Sciatic nerve (tissue), 2 donors: ENCODE data around the gene SLC36A3. TPM values are rescaled to one million over a fixed set of nuclear protein-coding genes. Genes with fewer than 3 reads are reported as not detected.
A peak's percentile ranks its signal among the peaks of the same experiment; 100 is the strongest.
"Not testable (repeated sequence)": the region's sequence is repeated elsewhere in the genome, so short reads cannot be mapped to it uniquely, and the experiment has no call there.

Experiments
- ATAC-seq: fragments of 200-7000 bp; cut with Tn5 transposase; one replicate; pipeline ENCODE4 v1.9.1; 2020; ENCODE audit warnings: mild to moderate bottlenecking, moderate library complexity
- DNase-seq: peaks from one replicate; pipeline ENCODE4 v3.0.0-alpha.2; 2020; ENCODE audit warnings: low spot score
- intact Hi-C: fragments of 100-400 bp; cut with DNase I; formaldehyde crosslinking; loops from one replicate; pipeline ENCODE4 v1.14.2; 2022
- total RNA-seq: library from RNA; stranded (reverse); fragmentation: NEBNext Ultra II Directional; extraction: Animal tissue kit (Norgen Biotek cat#: 25700); gene quantifications from one replicate; pipeline ENCODE4 v1.2.1, GENCODE V29; 2021
- donor health status: DM: no; HTN: no; CAD: no.
- donor health status: DM: no; HTN: no; CAD: no.

The SLC36A3 gene
- total RNA-seq, 1 donor from 2014 or later = not detected

- ATAC-seq (no peak), DNase-seq (no peak)
- intact Hi-C loops = no loop called here
Measured at GRCh38 chr5:151310932-151311331, 7.4 kb upstream of the SLC36A3 start.

- DNase-seq, ATAC-seq, intact Hi-C loops: not testable (repeated sequence)
Measured at GRCh38 chr5:151309821-151310220, 6.3 kb upstream of the SLC36A3 start.

- intact Hi-C loops, ATAC-seq, DNase-seq: not testable (repeated sequence)
Measured at GRCh38 chr5:151309266-151309665, 5.7 kb upstream of the SLC36A3 start.

DNA sequence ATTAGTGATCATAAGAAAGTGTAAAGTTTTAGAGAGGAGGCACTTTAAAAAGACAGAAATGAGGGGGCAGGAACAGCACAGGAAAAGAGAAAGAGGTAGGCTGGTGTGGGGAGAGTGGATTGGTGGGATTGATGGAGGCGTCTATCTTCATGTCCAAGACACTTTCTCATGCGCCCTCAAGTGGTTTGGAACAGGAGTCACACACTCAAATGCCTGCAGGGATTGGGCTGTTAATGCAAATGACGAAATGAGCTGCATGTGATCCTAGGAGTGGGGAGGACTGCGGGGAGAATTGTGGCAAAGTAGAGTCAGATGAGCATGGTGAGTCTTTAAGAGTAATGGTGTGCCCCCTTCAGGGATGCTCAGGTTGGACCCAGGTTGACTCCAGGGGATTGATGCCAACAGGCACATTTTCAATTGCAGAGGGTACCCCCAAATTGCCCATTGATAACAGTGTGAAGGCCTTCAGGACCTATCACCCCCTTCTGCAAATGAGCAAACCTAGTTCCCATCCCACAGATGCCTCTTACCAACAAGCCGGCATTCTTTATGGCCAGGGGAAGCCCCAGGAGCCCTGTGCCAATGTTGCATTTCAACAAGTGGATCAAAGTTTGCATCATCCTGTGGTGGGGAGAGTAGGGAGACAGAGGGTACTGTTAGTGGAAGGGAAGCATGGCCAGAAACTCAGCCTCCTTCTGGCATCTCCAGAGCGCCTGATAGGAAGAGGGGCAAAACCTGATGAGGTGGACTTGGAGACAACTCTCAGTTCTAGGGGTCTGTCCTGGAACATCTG is 5.3 kb downstream of the SLC36A3 start:
- DNase-seq (no peak), ATAC-seq (peak; percentile 74)
- intact Hi-C loops = no loop called here

DNA sequence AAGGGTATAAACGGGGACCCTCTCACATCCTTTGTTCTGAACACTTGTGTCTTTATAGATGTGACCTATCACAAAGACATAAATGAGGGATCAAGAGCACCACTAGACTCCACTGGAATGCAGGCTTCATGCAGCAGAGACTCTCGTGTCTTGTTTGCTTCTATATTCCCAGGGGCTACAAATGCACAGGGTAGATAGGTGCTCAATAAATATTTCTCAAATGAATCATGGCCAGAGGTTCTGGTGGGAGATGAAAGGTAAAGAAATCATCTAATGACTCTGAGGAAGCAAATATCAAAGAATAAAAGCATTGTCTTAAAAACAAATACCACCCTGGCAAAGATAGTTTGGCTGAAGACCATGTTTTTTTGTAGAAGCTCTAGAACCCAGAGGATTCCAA is 6.6 kb downstream of the SLC36A3 start:
- no peak for DNase-seq
- intact Hi-C loops = no loop called here
- ATAC-seq = no peak

- ATAC-seq (no peak), DNase-seq (no peak)
- intact Hi-C loops = no loop called here
Measured at GRCh38 chr5:151296478-151296830, 7.1 kb downstream of the SLC36A3 start.

- peak; percentile 22 for ATAC-seq
- intact Hi-C loops = no loop called here
- DNase-seq = no peak
Measured at GRCh38 chr5:151295791-151296477, 7.6 kb downstream of the SLC36A3 start.

DNA sequence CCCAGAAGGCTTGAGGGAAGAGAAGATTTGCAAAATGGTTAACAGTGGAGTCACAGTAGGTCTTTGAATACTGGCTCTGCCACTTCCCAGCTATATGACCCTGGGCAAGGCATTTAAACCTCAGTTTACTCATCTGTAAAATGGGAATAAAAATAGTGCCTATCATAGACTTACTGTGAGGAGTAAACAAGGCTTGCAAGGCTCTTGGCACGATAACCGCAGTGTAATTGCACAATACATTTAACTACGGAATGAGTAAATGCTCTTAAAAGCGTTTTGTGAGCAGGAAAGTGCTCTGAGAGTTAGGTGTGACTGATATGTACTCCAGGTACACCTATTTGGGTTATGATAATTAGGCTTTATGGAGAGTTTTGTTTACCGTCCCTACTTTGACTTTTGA is 8.4 kb downstream of the SLC36A3 start:
- DNase-seq = no peak
- ATAC-seq = no peak
- intact Hi-C loops = no loop called here

DNA sequence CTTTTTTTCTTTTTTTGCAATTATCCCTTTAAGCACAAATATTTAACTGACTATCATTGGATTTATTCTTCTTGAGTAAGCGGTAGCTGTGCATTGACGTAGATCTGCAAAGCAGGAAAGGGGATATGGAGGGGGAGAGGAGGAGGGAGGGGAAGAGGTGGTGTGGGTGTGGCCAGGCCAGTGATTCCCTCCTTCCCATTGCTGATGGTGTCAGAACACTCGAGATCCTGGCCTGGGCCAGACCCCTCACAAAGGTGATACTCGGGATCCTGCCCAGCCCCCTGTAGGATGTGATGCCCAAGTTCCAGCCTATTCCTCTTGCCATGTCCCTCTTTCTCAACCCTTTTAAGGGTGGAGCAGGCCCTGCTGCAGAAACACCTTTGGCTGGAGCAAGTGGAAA is 9.9 kb downstream of the SLC36A3 start:
- ATAC-seq (no peak), DNase-seq (no peak)
- intact Hi-C loops = no loop called here

DNA sequence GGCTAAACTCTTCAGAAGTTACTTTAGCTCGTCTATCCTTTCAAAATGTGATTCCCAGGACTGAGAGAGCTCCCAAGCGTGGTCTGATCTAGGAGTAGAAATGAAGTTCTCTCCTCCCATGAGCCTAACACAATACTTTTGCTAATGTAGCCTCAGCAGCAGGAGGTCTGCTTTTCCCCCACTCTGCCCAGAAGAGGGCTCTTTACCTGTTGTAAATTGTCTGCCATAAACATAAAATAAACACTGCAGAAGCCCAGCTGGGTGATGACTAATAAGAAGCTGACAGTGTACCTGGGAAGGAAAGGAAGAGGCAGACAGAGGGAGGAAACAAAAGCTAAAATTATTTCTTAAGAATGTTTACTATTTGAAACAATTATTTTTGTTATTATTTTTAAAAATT is 15.4 kb downstream of the SLC36A3 start:
- ATAC-seq = no peak
- intact Hi-C loops = no loop called here
- no peak for DNase-seq

GRCh38 chr5:151286246-151286645 is 17.3 kb downstream of the SLC36A3 start:
- no peak for DNase-seq
- intact Hi-C loops = no loop called here
- ATAC-seq = no peak

DNA sequence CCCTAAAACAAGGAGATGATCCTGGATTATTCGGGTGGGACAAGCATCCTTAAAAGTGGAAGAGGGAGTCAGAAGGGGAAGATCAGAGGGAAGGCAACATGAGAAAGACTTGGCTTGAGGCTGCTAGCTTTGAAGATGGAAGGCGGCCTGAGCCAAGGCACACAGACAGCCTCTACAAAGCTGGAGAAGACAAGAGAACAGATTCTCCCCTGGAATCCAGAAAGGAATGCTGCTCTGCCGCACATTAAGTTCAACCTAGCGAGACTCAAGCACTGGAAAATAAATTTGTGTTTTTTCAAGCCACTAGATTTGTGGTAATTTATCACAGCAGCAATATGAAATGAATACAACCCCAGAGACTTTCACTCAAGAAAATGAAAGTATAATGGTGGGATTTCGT is 17.9 kb downstream of the SLC36A3 start:
- ATAC-seq = no peak
- intact Hi-C loops = no loop called here
- DNase-seq = no peak

- ATAC-seq = no peak
- intact Hi-C loops = no loop called here
- no peak for DNase-seq
Measured at GRCh38 chr5:151284392-151284967, 19.1 kb downstream of the SLC36A3 start.

- DNase-seq = no peak
- intact Hi-C loops = no loop called here
- no peak for ATAC-seq
Measured at GRCh38 chr5:151283120-151283825, 20.3 kb downstream of the SLC36A3 start.

- intact Hi-C loops = no loop called here
- ATAC-seq (no peak), DNase-seq (no peak)
Measured at GRCh38 chr5:151281001-151281639, 22.4 kb downstream of the SLC36A3 start.

GRCh38 chr5:151280443-151280842 is 23.1 kb downstream of the SLC36A3 start:
- intact Hi-C loops = no loop called here
- no peak for ATAC-seq
- no peak for DNase-seq

DNA sequence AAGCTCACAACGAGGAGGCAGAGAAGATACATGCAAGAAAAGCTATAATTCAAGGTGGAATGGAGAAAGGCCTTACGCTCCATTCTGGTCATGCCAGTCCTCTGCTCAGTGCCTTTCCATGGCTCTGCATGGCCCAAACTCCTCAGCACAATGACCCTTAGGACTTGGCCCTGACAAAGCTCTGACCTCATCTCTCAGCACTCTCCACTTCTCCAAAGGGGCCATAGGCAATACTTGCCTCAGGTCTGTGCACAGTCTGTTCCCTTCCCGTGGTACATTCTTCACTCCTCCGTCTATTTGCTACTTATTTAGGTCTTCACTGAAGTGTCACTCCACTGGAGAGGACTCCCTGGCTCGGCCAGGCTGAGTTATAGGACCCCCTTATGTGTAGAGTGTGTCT is 24.7 kb downstream of the SLC36A3 start:
- ATAC-seq (no peak), DNase-seq (no peak)
- intact Hi-C loops = no loop called here

DNA sequence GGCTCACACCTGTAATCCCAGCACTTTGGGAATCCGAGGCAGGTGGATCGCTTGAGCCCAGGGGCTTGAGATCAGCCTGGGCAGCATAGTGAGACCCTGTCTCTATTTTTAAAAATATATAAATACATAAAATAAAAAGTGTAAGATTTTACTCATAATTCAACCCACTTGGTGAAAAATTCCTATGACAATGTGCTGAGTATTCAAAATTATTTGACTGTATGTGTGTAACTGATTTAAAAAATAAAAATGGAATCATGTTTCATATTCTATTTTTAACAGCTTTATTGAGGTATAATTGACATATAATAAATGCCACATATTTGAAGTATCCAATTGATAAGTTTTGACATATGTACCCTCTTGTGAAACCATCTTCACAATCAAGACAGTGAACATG is 27.8 kb downstream of the SLC36A3 start:
- ATAC-seq = no peak
- intact Hi-C loops = no loop called here

DNA sequence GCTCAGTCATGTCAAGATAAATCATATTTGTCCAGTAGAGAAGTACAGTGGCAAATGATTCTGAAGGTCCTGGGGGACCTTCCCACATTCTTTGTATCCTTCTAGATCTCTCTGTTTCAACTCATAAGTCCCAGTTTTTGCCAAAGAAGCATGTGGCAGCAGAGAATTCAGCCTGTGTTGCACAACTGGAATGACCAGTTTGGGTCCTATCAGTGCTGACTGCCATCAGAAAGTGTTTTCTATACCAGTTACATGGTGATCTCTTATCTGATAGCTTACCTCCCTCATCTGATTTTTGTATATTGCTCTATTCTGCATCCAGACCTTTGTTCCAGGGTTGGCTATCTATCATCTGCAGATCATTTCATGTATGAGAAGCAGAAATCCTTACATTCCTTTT is 28.9 kb downstream of the SLC36A3 start:
- ATAC-seq (no peak), DNase-seq (no peak)
- intact Hi-C loops = no loop called here

More for the DNA sequence above, 27.8 kb downstream of the SLC36A3 start:
- no peak for DNase-seq
